NCI-H748 treated with DMSO at 0.1 percent for 48 hours (cell line): ENCODE data around the gene KRT81.
"Not testable (repeated sequence)": the region's sequence is repeated elsewhere in the genome, so short reads cannot be mapped to it uniquely, and the experiment has no call there.

Experiments
- DNase-seq: peaks from one replicate; lab custom pipeline; 2025; lab: John Stamatoyannopoulos, UW

KRT81 gene

GRCh38 chr12:52317468-52318052, 26.2 kb upstream of the KRT81 start:
- no peak for DNase-seq

- no peak for DNase-seq
Observed at GRCh38 chr12:52316701-52317100, 25.4 kb upstream of the KRT81 start.

GRCh38 chr12:52316290-52316689, 25.0 kb upstream of the KRT81 start:
- DNase-seq, result no peak

GRCh38 chr12:52315721-52316120, 24.4 kb upstream of the KRT81 start:
- not testable (repeated sequence) for DNase-seq

GRCh38 chr12:52314511-52314910, 23.2 kb upstream of the KRT81 start:
- no peak for DNase-seq

GRCh38 chr12:52313926-52314325, 22.6 kb upstream of the KRT81 start:
- DNase-seq, result no peak

- DNase-seq, result no peak
Observed at GRCh38 chr12:52313461-52313860, 22.1 kb upstream of the KRT81 start.

- no peak for DNase-seq
Observed at GRCh38 chr12:52312086-52312485, 20.8 kb upstream of the KRT81 start.

- no peak for DNase-seq
Observed at GRCh38 chr12:52311285-52311648, 19.9 kb upstream of the KRT81 start.

GRCh38 chr12:52310622-52311284, 19.4 kb upstream of the KRT81 start:
- DNase-seq, result no peak

- DNase-seq, result no peak
Observed at GRCh38 chr12:52308806-52309425, 17.6 kb upstream of the KRT81 start.

- peak; percentile 41 for DNase-seq
Observed at GRCh38 chr12:52307836-52308805, 16.8 kb upstream of the KRT81 start.

GRCh38 chr12:52306731-52307130, 15.4 kb upstream of the KRT81 start:
- no peak for DNase-seq

- no peak for DNase-seq
Observed at GRCh38 chr12:52305921-52306705, 14.8 kb upstream of the KRT81 start.

- not testable (repeated sequence) for DNase-seq
Observed at GRCh38 chr12:52304941-52305411, 13.6 kb upstream of the KRT81 start.

GRCh38 chr12:52302242-52302914, 11.0 kb upstream of the KRT81 start:
- not testable (repeated sequence) for DNase-seq

- not testable (repeated sequence) for DNase-seq
Observed at GRCh38 chr12:52301721-52302120, 10.4 kb upstream of the KRT81 start.

GRCh38 chr12:52300796-52301691, 9.7 kb upstream of the KRT81 start:
- no peak for DNase-seq

GRCh38 chr12:52298677-52299190, 7.4 kb upstream of the KRT81 start:
- no peak for DNase-seq
